Ascending aorta (tissue), 2 donors: ENCODE data around the gene ZNF225. TPM values are rescaled to one million over a fixed set of nuclear protein-coding genes. Genes with fewer than 3 reads are reported as not detected.
"Not testable (repeated sequence)": the region's sequence is repeated elsewhere in the genome, so short reads cannot be mapped to it uniquely, and the experiment has no call there.

ENCODE experiments used
- DNase-seq, 2 donors: peaks; one replicate each; pipeline ENCODE4 v3.0.0-alpha.2; 2019; ENCODE audit warnings: low spot score in 2 of 2
- H3K27ac ChIP-seq, 2 donors: fragments of 200-600 bp; sonication (generic); one replicate each; pipeline ENCODE4 v1.5.1; 2016 to 2017; ENCODE audit warnings: mild to moderate bottlenecking in 1 of 2
- H3K27me3 ChIP-seq: fragments of 200-600 bp; sonication (generic); one replicate; pipeline ENCODE4 v1.5.1; 2017
- H3K36me3 ChIP-seq, 2 donors: fragments of 200-600 bp; sonication (generic); one replicate each; pipeline ENCODE4 v1.5.1; 2016
- H3K4me1 ChIP-seq, 2 donors: fragments of 200-600 bp; sonication (generic); one replicate each; pipeline ENCODE4 v1.5.1; 2016 to 2017; ENCODE audit warnings: mild to moderate bottlenecking in 1 of 2
- H3K4me3 ChIP-seq, 2 donors: fragments of 200-600 bp; sonication (generic); one replicate each; pipeline ENCODE4 v1.5.1; 2016 to 2017; ENCODE audit warnings: mild to moderate bottlenecking in 1 of 2
- H3K9me3 ChIP-seq, 2 donors: fragments of 200-600 bp; sonication (generic); one replicate each; pipeline ENCODE4 v1.5.1; 2016
- CTCF ChIP-seq, 3 experiments: fragments of 200-600 bp in 2 of 3; fragments of 450-650 bp in 1 of 3; sonication (generic) in 2 of 3; IDR thresholded peaks; one replicate each; pipeline ENCODE4 v1.5.1; 2016 to 2019; ENCODE audit warnings: antibody characterized with exemption in 3 of 3, mild to moderate bottlenecking in 1 of 3, moderate library complexity in 1 of 3
- intact Hi-C: fragments of 100-400 bp; cut with DNase I; formaldehyde crosslinking; loops from one replicate; pipeline ENCODE4 v1.15.1; 2023
- total RNA-seq: library from RNA; depleted of rRNA; stranded (reverse); fragments of >200 nt; gene quantifications from one replicate; pipeline ENCODE4 v1.1.0, GENCODE V29; 2016

Gene ZNF225
- total RNA-seq, 1 donor from 2014 or later: 3.3 TPM

GRCh38 chr19:44111910-44112463 lies 1.2 kb upstream of the ZNF225 start:
- Histone ChIP-seq H3K27ac (no peak overlapping the region), H3K4me3 (peak overlapping the region; percentile 79 to 84), H3K4me1 (peaks cover 0 to 8% of the 10 kb centered on the region in 2 donors), H3K9me3 (peaks cover 31 to 54% of the 10 kb centered on the region in 2 donors), H3K36me3 (peaks cover 15 to 20% of the 10 kb centered on the region in 2 donors), H3K27me3 (no peaks in the 10 kb centered on the region)
- TF ChIP-seq CTCF (IDR thresholded peaks at IDR 0.05): no peak
- no peak for DNase-seq
- intact Hi-C loops: loop anchor here (5.0 to 10.0 kb wide), 2 partner anchors 130 to 287 kb away; partner anchors contain the start of genes ZNF155 and ZNF283

- Histone ChIP-seq H3K36me3 (peaks cover 15 to 17% of the 10 kb centered on the region in 2 donors), H3K4me1 (peaks cover 0 to 8% of the 10 kb centered on the region in 2 donors), H3K27me3 (no peaks in the 10 kb centered on the region), H3K9me3 (peaks cover 24 to 46% of the 10 kb centered on the region in 2 donors), H3K4me3 (peak overlapping the region; percentile 79 to 84), H3K27ac (peak overlapping the region; percentile 17 to 67)
- intact Hi-C loops: loop anchor here (1.0 to 10.0 kb wide), 11 partner anchors 18 to 288 kb away; partner anchors contain the start of genes ZNF112, ZNF155, ZNF221 and ZNF224
- DNase-seq: no peak
- TF ChIP-seq CTCF (IDR thresholded peaks at IDR 0.05): no peak
Observed at GRCh38 chr19:44112802-44113137, 429 bp upstream of the ZNF225 start.

- peak overlapping the region; percentile 73 to 82 for H3K27ac ChIP-seq
- H3K36me3 ChIP-seq: peaks cover 20 to 25% of the 10 kb centered on the region in 2 donors
- TF ChIP-seq CTCF (IDR thresholded peaks at IDR 0.05): no peak
- peak overlapping the region; percentile 79 to 84 for H3K4me3 ChIP-seq
- peaks cover 0 to 8% of the 10 kb centered on the region in 2 donors for H3K4me1 ChIP-seq
- H3K27me3 ChIP-seq: no peaks in the 10 kb centered on the region
- peaks cover 12 to 35% of the 10 kb centered on the region in 2 donors for H3K9me3 ChIP-seq
- intact Hi-C loops: loop anchor here (1.0 to 10.0 kb wide), 11 partner anchors 20 to 289 kb away; partner anchors contain the start of genes ZNF112, ZNF155, ZNF221 and ZNF224
- DNase-seq: no peak
Observed at GRCh38 chr19:44113784-44114390, 688 bp downstream of the ZNF225 start.

GRCh38 chr19:44121162-44121561 lies 8.0 kb downstream of the ZNF225 start:
- H3K9me3 ChIP-seq: peaks cover 28 to 58% of the 10 kb centered on the region in 2 donors
- intact Hi-C loops, H3K27me3 ChIP-seq, H3K4me3 ChIP-seq, DNase-seq, H3K4me1 ChIP-seq, H3K27ac ChIP-seq: not testable (repeated sequence)
- H3K36me3 ChIP-seq: peaks cover 64 to 95% of the 10 kb centered on the region in 2 donors

- H3K4me3 ChIP-seq: no peak overlapping the region
- intact Hi-C loops: no loop called here
- H3K36me3 ChIP-seq: peaks cover 54 to 61% of the 10 kb centered on the region in 2 donors
- no peak for TF ChIP-seq CTCF (IDR thresholded peaks at IDR 0.05)
- H3K9me3 ChIP-seq: peaks cover 63 to 94% of the 10 kb centered on the region in 2 donors
- no peak for DNase-seq
- H3K27me3 ChIP-seq: no peaks in the 10 kb centered on the region
- no peaks in the 10 kb centered on the region for H3K4me1 ChIP-seq
- H3K27ac ChIP-seq: no peak overlapping the region
Observed at GRCh38 chr19:44131955-44132354, 18.8 kb downstream of the ZNF225 start.
